ENCODE data around the gene RNF6. TPM values are rescaled to one million over a fixed set of nuclear protein-coding genes. Genes with fewer than 3 reads are reported as not detected.

The RNF6 gene
- total RNA-seq, 1 donor from 2014 or later: 14.9 TPM

DNA sequence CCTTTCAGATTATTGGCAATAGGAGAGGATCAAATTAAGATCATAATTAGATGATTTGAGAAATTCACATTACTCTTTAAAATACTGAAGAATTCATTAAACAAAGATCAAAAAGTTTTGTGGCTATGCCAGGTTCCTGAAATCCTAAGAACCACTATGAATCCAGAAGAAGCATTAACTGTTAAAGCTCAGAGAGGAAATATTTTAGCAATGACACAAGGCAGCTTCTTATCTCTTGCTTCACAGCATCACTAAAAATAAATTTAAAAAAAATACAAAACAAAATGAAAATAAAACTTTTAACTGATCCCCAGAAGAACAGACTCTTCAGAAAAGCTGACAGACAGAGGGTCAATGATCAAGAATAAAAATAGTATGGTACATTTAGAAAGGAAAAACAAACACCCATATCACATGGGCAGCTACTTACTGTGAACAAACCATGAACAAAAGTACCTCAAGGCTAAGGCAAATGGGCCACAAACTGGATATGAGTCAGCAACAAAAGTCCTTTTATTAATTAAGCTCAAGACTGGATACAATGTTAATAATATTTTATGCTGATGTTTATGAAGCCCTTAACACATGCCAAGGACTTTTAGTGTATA, 19.6 kb downstream of the RNF6 start:
- Mint-ChIP-seq H3K4me3 (ENCODE audit: unreplicated experiment) (no peak overlapping the region), H3K4me1 (ENCODE audit: low read depth, unreplicated experiment) (peaks cover 4% of the 10 kb centered on the region), H3K36me3 (ENCODE audit: unreplicated experiment) (no peaks in the 10 kb centered on the region)

DNA sequence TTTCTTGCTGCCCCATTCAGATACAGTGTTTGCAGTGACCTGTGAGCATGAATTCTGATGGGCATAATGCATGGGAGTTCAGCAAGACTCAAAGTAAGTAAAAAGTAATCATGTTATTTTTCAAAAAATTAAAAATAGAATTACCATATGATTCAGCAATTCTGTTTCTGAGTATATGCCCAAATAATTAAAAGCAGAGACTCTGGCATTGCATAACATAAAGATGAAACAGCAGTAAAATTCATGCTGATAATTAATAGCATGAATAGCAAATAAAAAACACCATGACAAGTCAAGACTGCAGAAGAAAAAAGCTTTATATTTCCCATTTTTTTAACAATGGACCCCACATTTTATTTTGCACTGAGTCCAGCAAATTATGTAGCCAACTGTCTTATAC, 21.3 kb downstream of the RNF6 start:
- no peak for DNase-seq
- Mint-ChIP-seq H3K36me3 (ENCODE audit: unreplicated experiment) (peaks cover 2% of the 10 kb centered on the region), H3K9me3 (ENCODE audit: unreplicated experiment) (peaks cover 2% of the 10 kb centered on the region), H3K4me1 (ENCODE audit: low read depth, unreplicated experiment) (peaks cover 4% of the 10 kb centered on the region), H3K27me3 (ENCODE audit: unreplicated experiment) (no peaks in the 10 kb centered on the region), H3K27ac (ENCODE audit: unreplicated experiment) (no peak overlapping the region), H3K4me3 (ENCODE audit: unreplicated experiment) (no peak overlapping the region)
- TF ChIP-seq, protein P1, sequence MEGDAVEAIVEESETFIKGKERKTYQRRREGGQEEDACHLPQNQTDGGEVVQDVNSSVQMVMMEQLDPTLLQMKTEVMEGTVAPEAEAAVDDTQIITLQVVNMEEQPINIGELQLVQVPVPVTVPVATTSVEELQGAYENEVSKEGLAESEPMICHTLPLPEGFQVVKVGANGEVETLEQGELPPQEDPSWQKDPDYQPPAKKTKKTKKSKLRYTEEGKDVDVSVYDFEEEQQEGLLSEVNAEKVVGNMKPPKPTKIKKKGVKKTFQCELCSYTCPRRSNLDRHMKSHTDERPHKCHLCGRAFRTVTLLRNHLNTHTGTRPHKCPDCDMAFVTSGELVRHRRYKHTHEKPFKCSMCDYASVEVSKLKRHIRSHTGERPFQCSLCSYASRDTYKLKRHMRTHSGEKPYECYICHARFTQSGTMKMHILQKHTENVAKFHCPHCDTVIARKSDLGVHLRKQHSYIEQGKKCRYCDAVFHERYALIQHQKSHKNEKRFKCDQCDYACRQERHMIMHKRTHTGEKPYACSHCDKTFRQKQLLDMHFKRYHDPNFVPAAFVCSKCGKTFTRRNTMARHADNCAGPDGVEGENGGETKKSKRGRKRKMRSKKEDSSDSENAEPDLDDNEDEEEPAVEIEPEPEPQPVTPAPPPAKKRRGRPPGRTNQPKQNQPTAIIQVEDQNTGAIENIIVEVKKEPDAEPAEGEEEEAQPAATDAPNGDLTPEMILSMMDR (IDR thresholded peaks at IDR 0.05; ENCODE audit: partially characterized antibody, unreplicated experiment): no peak

More for the DNA sequence above, 19.6 kb downstream of the RNF6 start:
- TF ChIP-seq, protein P1 (IDR thresholded peaks at IDR 0.05; ENCODE audit: partially characterized antibody, unreplicated experiment): no peak
- DNase-seq: no peak
- Mint-ChIP-seq H3K27me3 (ENCODE audit: unreplicated experiment) (no peaks in the 10 kb centered on the region), H3K27ac (ENCODE audit: unreplicated experiment) (no peak overlapping the region), H3K9me3 (ENCODE audit: unreplicated experiment) (peaks cover 2% of the 10 kb centered on the region)

DNA sequence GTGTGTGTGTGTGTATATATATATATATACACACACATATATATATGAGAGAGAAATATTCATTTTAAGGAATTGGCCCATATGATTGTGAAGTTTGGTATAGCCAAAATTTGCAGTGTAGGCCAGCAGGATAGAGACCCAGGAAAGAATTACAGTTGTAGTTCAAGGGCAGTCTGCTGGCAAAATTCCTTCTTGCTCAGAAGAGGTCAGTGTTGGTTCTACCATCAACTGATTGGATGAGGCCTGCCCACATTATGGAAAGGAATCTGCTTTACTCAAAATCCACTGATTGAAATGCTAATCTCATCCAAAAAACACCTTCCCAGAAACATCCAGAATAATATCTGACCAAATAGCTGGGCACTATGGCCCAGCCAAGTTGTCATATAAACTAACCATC, 24.0 kb downstream of the RNF6 start:
- H3K27me3 Mint-ChIP-seq (ENCODE audit: unreplicated experiment): no peaks in the 10 kb centered on the region
- peaks cover 2% of the 10 kb centered on the region for H3K4me1 Mint-ChIP-seq (ENCODE audit: low read depth, unreplicated experiment)
- no peak overlapping the region for H3K27ac Mint-ChIP-seq (ENCODE audit: unreplicated experiment)
- H3K4me3 Mint-ChIP-seq (ENCODE audit: unreplicated experiment): no peak overlapping the region
- TF ChIP-seq, protein P1 (IDR thresholded peaks at IDR 0.05; ENCODE audit: partially characterized antibody, unreplicated experiment): no peak
- peaks cover 3% of the 10 kb centered on the region for H3K9me3 Mint-ChIP-seq (ENCODE audit: unreplicated experiment)
- DNase-seq: no peak
- peaks cover 6% of the 10 kb centered on the region for H3K36me3 Mint-ChIP-seq (ENCODE audit: unreplicated experiment)

DNA sequence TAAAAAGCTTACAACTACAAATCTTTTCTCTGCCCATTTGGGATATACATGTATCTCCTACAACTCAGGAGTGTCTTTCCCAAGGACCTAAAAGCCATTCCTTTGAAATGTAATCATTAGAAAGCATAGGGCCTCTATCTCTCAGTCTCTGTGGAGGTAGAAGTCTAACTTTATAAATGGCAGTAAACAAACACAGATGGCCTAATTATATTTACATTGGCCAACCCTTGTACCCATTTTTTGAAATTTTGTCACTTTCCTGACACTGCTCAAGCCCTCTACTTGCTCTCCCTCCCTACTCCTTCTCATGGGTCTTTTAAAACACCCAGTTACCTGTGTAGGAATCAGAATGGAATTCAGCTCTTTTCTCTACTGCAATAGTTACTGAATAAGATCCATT, 24.8 kb downstream of the RNF6 start:
- Mint-ChIP-seq H3K27ac (ENCODE audit: unreplicated experiment) (no peak overlapping the region), H3K27me3 (ENCODE audit: unreplicated experiment) (no peaks in the 10 kb centered on the region), H3K4me1 (ENCODE audit: low read depth, unreplicated experiment) (no peaks in the 10 kb centered on the region), H3K4me3 (ENCODE audit: unreplicated experiment) (no peak overlapping the region), H3K36me3 (ENCODE audit: unreplicated experiment) (peaks cover 6% of the 10 kb centered on the region), H3K9me3 (ENCODE audit: unreplicated experiment) (peaks cover 2% of the 10 kb centered on the region)
- DNase-seq: no peak
- TF ChIP-seq, protein P1 (IDR thresholded peaks at IDR 0.05; ENCODE audit: partially characterized antibody, unreplicated experiment): no peak

DNA sequence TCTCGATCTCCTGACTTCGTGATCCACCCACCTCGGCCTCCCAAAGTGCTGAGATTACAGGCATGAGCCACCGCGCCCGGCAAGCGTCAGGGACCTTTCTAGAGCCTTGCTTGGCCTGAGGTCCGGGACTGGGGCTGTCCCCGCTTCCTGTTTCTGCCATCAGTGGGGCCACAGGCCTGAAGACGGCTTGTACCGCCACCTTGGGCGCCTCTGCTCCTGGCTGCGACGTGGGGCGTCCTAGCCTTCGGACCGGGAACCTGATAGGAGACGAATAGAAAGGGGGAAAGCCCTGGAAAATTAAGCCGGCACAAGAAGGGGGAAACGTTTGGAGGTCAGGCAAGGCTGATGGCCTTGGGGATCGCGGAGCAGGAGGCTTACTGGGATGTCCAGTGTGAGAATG, 35.1 kb downstream of the RNF6 start:
- Mint-ChIP-seq H3K4me3 (ENCODE audit: unreplicated experiment) (peak overlapping the region; percentile 89), H3K36me3 (ENCODE audit: unreplicated experiment) (no peaks in the 10 kb centered on the region), H3K4me1 (ENCODE audit: low read depth, unreplicated experiment) (no peaks in the 10 kb centered on the region), H3K27me3 (ENCODE audit: unreplicated experiment) (no peaks in the 10 kb centered on the region), H3K9me3 (ENCODE audit: unreplicated experiment) (peaks cover 6% of the 10 kb centered on the region), H3K27ac (ENCODE audit: unreplicated experiment) (no peak overlapping the region)
- TF ChIP-seq, protein P1 (IDR thresholded peaks at IDR 0.05; ENCODE audit: partially characterized antibody, unreplicated experiment): no peak
- no peak for DNase-seq

All from glutamatergic neuron (in vitro differentiated cells).